Gastroesophageal sphincter (tissue), 3 donors: ENCODE data around the gene ZMYM3.
"Not testable (repeated sequence)": the region's sequence is repeated elsewhere in the genome, so short reads cannot be mapped to it uniquely, and the experiment has no call there.

Source experiments
- CTCF ChIP-seq, 4 experiments: fragments of 200-600 bp in 2 of 4; fragments of 450-650 bp in 2 of 4; sonication (generic) in 1 of 4; IDR thresholded peaks; one replicate each; pipeline ENCODE4 v1.5.1; 2017 to 2019; ENCODE audit warnings: antibody characterized with exemption in 4 of 4, mild to moderate bottlenecking in 2 of 4, moderate library complexity in 2 of 4
- EP300 ChIP-seq: sonication (generic); formaldehyde crosslinking; IDR thresholded peaks from one replicate; pipeline ENCODE4 v1.6.1; 2017; ENCODE audit warnings: antibody characterized with exemption, mild to moderate bottlenecking

- TF ChIP-seq EP300; CTCF (IDR thresholded peaks at IDR 0.05): not testable (repeated sequence)
Observed at GRCh38 chrX:71268624-71269023, 14.7 kb upstream of the ZMYM3 start.
